Spleen (tissue), 13 donors: ENCODE results near the gene MRPL4. TPM values are rescaled to one million over a fixed set of nuclear protein-coding genes. Genes with fewer than 3 reads are reported as not detected.
A peak's percentile ranks its signal among the peaks of the same experiment; 100 is the strongest.

Experiments
- DNase-seq: peaks from one replicate; pipeline ENCODE4 v3.0.0-alpha.2; 2020
- H3K27ac ChIP-seq, 8 donors: fragments of 200-600 bp; sonication (generic) in 7 of 8; 1 replicate in 4 of 8; 2 replicates in 4 of 8; pipeline versions ENCODE4 v1.5.0 to v1.8.0; 2016 to 2021; ENCODE audit warnings: inconsistent platforms in 4 of 8, mild to moderate bottlenecking in 4 of 8, moderate library complexity in 1 of 8
- H3K27me3 ChIP-seq, 7 donors: fragments of 200-600 bp; sonication (generic) in 6 of 7; replicated peaks in 1 of 7; 1 replicate in 4 of 7; 2 replicates in 3 of 7; pipeline versions ENCODE4 v1.5.0 to v1.8.0; 2016 to 2021; ENCODE audit warnings: inconsistent platforms in 3 of 7, mild to moderate bottlenecking in 1 of 7
- H3K36me3 ChIP-seq, 6 donors: fragments of 200-600 bp; sonication (generic) in 5 of 6; 1 replicate in 4 of 6; 2 replicates in 2 of 6; pipeline versions ENCODE4 v1.5.0 to v1.8.0; 2016 to 2021; ENCODE audit warnings: inconsistent platforms in 2 of 6
- H3K4me1 ChIP-seq, 6 donors: fragments of 200-600 bp; sonication (generic) in 5 of 6; 1 replicate in 3 of 6; 2 replicates in 3 of 6; pipeline versions ENCODE4 v1.5.0 to v1.8.0; 2016 to 2021; ENCODE audit warnings: inconsistent platforms in 3 of 6
- H3K4me3 ChIP-seq, 8 donors: fragments of 200-600 bp; sonication (generic) in 7 of 8; 1 replicate in 4 of 8; 2 replicates in 4 of 8; pipeline versions ENCODE4 v1.5.0 to v1.8.0; 2016 to 2021; ENCODE audit warnings: inconsistent platforms in 4 of 8, mild to moderate bottlenecking in 4 of 8, moderate library complexity in 2 of 8
- H3K9me3 ChIP-seq, 8 donors: fragments of 200-600 bp; sonication (generic) in 7 of 8; 1 replicate in 4 of 8; 2 replicates in 4 of 8; pipeline versions ENCODE4 v1.5.0 to v1.8.0; 2016 to 2021; ENCODE audit warnings: inconsistent platforms in 4 of 8
- POLR2A ChIP-seq, 3 donors: fragments of 450-650 bp; IDR thresholded peaks; one replicate each; pipeline ENCODE4 v1.5.1; 2017; ENCODE audit warnings: antibody characterized with exemption in 3 of 3, mild to moderate bottlenecking in 1 of 3
- POLR2AphosphoS5 ChIP-seq, 3 donors: sonication (generic); formaldehyde crosslinking; IDR thresholded peaks; one replicate each; pipeline ENCODE4 v1.5.1; 2017; ENCODE audit warnings: antibody characterized with exemption in 3 of 3
- WGBS, 5 donors: extraction: QIAGEN DNeasy Blood & Tissue Kit in 3 of 5; methylation state at CpG; one replicate each; pipeline versions ENCODE4 v1.1.5 to v1.1.7; 2013 to 2018; 5-methylcytosine and 5-hydroxymethylcytosine counted together
- intact Hi-C: fragments of 100-400 bp; cut with DNase I; formaldehyde crosslinking; loops from one replicate; pipeline ENCODE4 v1.15.0; 2023; ENCODE audit warnings: low total_unique reads
- long read RNA-seq, 2 donors: transcript quantifications; one replicate each; lab custom pipeline, GENCODE V29; 2026
- polyA plus RNA-seq, 3 donors: library from polyadenylated mRNA; stranded (reverse); fragments of 200-250 nt; gene quantifications; one replicate each; pipeline ENCODE4 v1.2.1, GENCODE V29; 2013
- total RNA-seq, 7 donors: library from RNA; depleted of rRNA in 3 of 7; stranded (reverse); fragments of >200 nt in 3 of 7; fragmentation: NEBNext Ultra II Directional in 4 of 7; extraction: Animal tissue kit (Norgen Biotek cat#: 25700) in 4 of 7; gene quantifications; one replicate each; pipeline versions ENCODE4 v1.1.0 to v1.2.1, GENCODE V29; 2016 to 2021
- TF ChIP-seq, protein P1 (sequence below), 11 experiments: fragments of 200-600 bp in 7 of 11; fragments of 450-650 bp in 4 of 11; sonication (generic) in 4 of 11; IDR thresholded peaks in 8 of 11; conservative IDR thresholded peaks in 3 of 11; 1 replicate in 7 of 11; 2 replicates in 4 of 11; pipeline versions ENCODE4 v1.4.0 to v1.8.0; 2016 to 2021; ENCODE audit warnings: antibody characterized with exemption in 11 of 11, inconsistent platforms in 4 of 11, mild to moderate bottlenecking in 1 of 11
- donor health status: healthy with polysubstance abuse.
- donor health status: DM: no; HTN: no; CAD: no; lungs with moderate emphysema.
- donor health status: DM: no; HTN: no; CAD: no.
- donor health status: Bipolar disorder and iron deficiency.
- donor health status: healthy.
- donor health status: DM: no; HTN: no; CAD: no.
- donor health status: DM: yes; HTN: yes; CAD: no.

Gene MRPL4
- total RNA-seq (10 to 100 TPM; 32.7 to 52.3 (median 37.2) TPM), polyA plus RNA-seq (10 to 100 TPM; 31.5 to 60.5 (median 46.0) TPM)
- long read RNA-seq, donor 1, transcript MRPL4-201 (9 exons, 1,455 nt): major isoform, 17 of 18 reads
- long read RNA-seq, donor 1, partial matches to known transcripts: 0 of 18 reads
- long read RNA-seq, donor 1, other reads (novel, unspliced or antisense): 0 of 18 reads
- long read RNA-seq, donor 2, transcript MRPL4-201 (9 exons, 1,455 nt): major isoform, 10 of 12 reads
- long read RNA-seq, donor 2, partial matches to known transcripts: 0 of 12 reads
- long read RNA-seq, donor 2, other reads (novel, unspliced or antisense): 0 of 12 reads

DNA sequence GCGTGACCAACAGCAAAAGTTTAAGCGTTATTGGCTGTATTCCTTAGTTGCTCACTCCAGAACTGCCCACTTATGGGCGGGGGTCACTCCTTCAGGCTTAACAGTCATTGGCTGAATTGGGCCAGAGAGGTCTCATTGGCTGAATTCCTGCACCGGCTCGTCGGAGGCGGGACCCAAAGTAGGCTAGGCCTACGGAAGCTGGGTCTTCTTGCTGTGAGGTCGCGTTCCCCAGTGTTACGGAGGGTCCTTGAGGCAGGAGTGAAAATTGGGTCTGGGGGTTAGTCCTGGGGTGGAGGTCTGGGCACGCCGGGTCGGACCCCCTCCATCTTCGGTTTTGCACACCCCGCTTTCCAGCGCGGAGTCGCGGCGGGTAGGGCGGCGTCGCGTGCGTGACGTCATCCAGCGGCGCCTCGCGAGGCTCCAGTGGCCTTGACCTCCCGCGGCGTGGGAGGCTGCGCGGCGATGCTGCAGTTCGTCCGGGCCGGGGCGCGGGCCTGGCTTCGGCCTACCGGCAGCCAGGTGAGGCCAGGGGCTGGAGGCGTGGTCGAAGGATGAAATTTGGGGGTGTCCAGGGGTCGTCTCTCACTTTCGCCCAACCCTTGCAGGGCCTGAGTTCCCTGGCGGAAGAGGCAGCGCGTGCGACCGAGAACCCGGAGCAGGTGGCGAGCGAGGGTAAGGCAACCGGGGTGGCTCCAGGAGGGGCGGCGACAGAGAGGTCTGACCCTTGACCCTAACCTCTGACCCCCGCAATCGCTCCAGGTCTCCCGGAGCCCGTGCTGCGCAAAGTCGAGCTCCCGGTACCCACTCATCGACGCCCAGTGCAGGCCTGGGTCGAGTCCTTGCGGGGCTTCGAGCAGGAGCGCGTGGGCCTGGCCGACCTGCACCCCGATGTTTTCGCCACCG lies at the start of gene MRPL4:
Gene MRPL4, plus strand, starts transcription at position 423 of the 903 bp plus-strand sequence. Its CDS starts 40 bp downstream, at position 463.
- WGBS, 5 donors: 0 to 1% (median 0%) methylated on average over 31 to 77 of the region's 77 CpGs
- peak; percentile 97 for DNase-seq
- intact Hi-C loops: loop anchor here (10.0 kb wide), 1 partner anchor 137 kb away; the partner anchor contains the start of genes EIF3G and P2RY11

DNA sequence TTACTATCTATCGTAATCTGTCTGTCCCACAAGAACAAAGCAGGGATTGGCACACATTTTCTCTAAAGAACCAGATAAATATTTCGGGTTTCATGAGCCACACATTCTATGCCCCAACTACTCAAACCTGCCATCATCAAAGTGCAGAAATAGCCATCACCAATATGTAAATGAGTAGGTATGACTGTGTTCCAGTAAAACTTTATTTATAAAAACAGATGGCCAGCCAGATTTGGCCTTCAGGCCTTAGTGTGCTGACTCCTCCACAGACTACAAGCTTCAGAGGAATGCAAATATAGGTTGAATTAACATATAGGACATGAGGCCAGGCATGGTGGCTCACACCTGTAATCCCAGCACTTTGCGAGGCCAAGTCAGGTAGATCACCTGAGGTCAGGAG lies 48.3 kb upstream of the MRPL4 start:
- peaks cover 0 to 13% (median 6%) of the 10 kb centered on the region in 6 donors for H3K4me1 ChIP-seq
- WGBS, 5 donors: 87 to 96% (median 91%) methylated on average over 3 of the region's 3 CpGs
- intact Hi-C loops: no loop called here
- H3K27me3 ChIP-seq: no peaks in the 10 kb centered on the region
- H3K27ac ChIP-seq: no peak overlapping the region
- H3K9me3 ChIP-seq: peaks cover 0 to 8% (median 5%) of the 10 kb centered on the region in 8 donors
- TF ChIP-seq POLR2A (IDR thresholded peaks at IDR 0.05) (no peak), POLR2AphosphoS5 (IDR thresholded peaks at IDR 0.05) (no peak)
- TF ChIP-seq, protein P1, sequence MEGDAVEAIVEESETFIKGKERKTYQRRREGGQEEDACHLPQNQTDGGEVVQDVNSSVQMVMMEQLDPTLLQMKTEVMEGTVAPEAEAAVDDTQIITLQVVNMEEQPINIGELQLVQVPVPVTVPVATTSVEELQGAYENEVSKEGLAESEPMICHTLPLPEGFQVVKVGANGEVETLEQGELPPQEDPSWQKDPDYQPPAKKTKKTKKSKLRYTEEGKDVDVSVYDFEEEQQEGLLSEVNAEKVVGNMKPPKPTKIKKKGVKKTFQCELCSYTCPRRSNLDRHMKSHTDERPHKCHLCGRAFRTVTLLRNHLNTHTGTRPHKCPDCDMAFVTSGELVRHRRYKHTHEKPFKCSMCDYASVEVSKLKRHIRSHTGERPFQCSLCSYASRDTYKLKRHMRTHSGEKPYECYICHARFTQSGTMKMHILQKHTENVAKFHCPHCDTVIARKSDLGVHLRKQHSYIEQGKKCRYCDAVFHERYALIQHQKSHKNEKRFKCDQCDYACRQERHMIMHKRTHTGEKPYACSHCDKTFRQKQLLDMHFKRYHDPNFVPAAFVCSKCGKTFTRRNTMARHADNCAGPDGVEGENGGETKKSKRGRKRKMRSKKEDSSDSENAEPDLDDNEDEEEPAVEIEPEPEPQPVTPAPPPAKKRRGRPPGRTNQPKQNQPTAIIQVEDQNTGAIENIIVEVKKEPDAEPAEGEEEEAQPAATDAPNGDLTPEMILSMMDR (IDR thresholded peaks at IDR 0.05 in 8 of 11, conservative IDR thresholded peaks at IDR 0.05 in 3 of 11): no peak
- H3K36me3 ChIP-seq: no peaks in the 10 kb centered on the region
- DNase-seq: no peak
- H3K4me3 ChIP-seq: no peak overlapping the region

More for the DNA sequence above, at the start of gene MRPL4:
- H3K27ac ChIP-seq: peak within 1 kb of the TSS; percentile 70 to 95 (median 92)
- H3K4me1 ChIP-seq: peaks cover 11 to 39% (median 29%) of the 10 kb centered on the region in 6 donors
- peak within 1 kb of the TSS; percentile 76 to 97 (median 93) for H3K4me3 ChIP-seq
- H3K27me3 ChIP-seq: no peaks in the 10 kb centered on the region
- no peaks in the 10 kb centered on the region for H3K9me3 ChIP-seq
- TF ChIP-seq POLR2AphosphoS5 (IDR thresholded peaks at IDR 0.05) (peak; percentile 92 to 96 (median 93)), POLR2A (IDR thresholded peaks at IDR 0.05) (peak in 2 of 3 donors; percentile 51 to 64)
- TF ChIP-seq, protein P1 (IDR thresholded peaks at IDR 0.05 in 8 of 11, conservative IDR thresholded peaks at IDR 0.05 in 3 of 11): peak in 3 of 11 experiments; percentile 4 to 13 (median 12)
- H3K36me3 ChIP-seq: peaks cover 0 to 38% (median 29%) of the 10 kb centered on the region in 6 donors

DNA sequence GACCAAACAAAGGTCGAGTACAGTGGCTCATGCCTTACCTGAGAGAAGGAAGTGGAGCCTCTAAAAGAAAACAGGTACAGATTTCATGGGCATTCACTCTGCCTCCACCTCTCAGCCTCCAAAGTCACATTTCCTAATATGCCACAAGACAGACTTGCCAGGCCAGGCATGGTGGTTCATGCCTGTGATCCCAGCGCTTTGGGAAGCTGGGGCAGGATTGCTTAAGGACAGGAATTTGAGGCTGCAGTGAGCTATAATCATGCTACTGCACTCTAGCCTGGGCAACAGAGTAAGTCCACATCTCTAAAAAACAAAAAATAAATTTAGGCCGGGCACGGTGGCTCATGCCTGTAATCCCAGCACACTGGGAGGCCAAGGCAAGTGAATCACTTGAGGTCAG lies 46.4 kb upstream of the MRPL4 start:
- WGBS, 5 donors: 90 to 96% (median 93%) methylated on average over 4 of the region's 4 CpGs
- H3K36me3 ChIP-seq: no peaks in the 10 kb centered on the region
- DNase-seq: no peak
- peaks cover 0 to 8% (median 5%) of the 10 kb centered on the region in 8 donors for H3K9me3 ChIP-seq
- intact Hi-C loops: no loop called here
- no peaks in the 10 kb centered on the region for H3K27me3 ChIP-seq
- no peak for TF ChIP-seq POLR2AphosphoS5 (IDR thresholded peaks at IDR 0.05)
- no peaks in the 10 kb centered on the region for H3K4me1 ChIP-seq
- no peak overlapping the region for H3K4me3 ChIP-seq
- H3K27ac ChIP-seq: no peak overlapping the region

DNA sequence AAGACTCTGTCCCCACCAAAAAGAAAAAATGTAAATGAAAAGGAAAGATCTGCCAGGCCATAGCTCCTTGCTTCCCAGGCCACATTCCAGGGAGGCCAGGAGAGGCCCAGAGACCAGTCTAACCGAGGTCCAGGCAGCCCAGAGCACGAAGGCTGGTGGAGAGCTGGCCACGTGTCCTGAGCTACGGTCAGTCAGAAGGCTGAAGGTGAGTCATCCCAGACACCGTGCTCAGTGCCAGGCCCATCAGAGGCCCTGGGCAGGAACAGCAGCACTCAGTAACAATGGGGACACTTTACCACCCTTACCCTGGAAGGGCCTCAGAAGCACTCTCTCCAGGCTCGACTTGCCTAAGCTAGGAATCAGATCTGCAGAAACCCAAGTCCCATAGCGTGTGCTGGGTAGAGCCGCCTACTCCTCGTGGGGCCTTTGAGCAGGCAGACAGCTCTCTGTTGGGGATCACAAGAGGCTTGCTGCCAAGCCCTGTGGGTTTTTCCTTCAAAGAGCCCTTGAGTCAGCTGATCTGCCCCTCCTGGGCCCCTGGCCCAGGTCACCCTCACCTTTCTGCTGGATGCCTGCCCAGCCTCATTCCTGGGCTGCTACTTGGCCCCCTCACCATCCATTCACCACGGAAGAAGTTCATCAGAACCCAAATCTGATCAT lies 45.7 kb upstream of the MRPL4 start:
- Histone ChIP-seq H3K36me3 (no peaks in the 10 kb centered on the region), H3K27me3 (no peaks in the 10 kb centered on the region), H3K9me3 (peaks cover 0 to 8% (median 5%) of the 10 kb centered on the region in 8 donors), H3K4me3 (no peak overlapping the region), H3K27ac (no peak overlapping the region), H3K4me1 (no peaks in the 10 kb centered on the region)
- intact Hi-C loops: no loop called here
- WGBS, 5 donors: 87 to 92% (median 91%) methylated on average over 10 of the region's 10 CpGs
- no peak for TF ChIP-seq POLR2AphosphoS5 (IDR thresholded peaks at IDR 0.05)
- TF ChIP-seq, protein P1 (IDR thresholded peaks at IDR 0.05 in 8 of 11, conservative IDR thresholded peaks at IDR 0.05 in 3 of 11): no peak
- TF ChIP-seq POLR2A (IDR thresholded peaks at IDR 0.05): no peak
- DNase-seq: no peak
